ENCODE results near the gene CELSR2. TPM values are rescaled to one million over a fixed set of nuclear protein-coding genes. Genes with fewer than 3 reads are reported as not detected.

Gene CELSR2
- total RNA-seq, 2 experiments from 2014 or later: 1.0 to 1.3 TPM

- H3K27ac Mint-ChIP-seq: no peak overlapping the region
- H3K4me1 Mint-ChIP-seq (ENCODE audit: low read depth): peaks cover 1% of the 10 kb centered on the region
- no peaks in the 10 kb centered on the region for H3K9me3 Mint-ChIP-seq
- ChIA-PET POLR2A (no interaction called here), CTCF (interaction anchor here (1.6 kb wide), 1 partner anchor 137 kb away, joined by 4 read pairs; the partner anchor contains the start of gene SORT1)
- no peaks in the 10 kb centered on the region for H3K27me3 Mint-ChIP-seq
- no peak for DNase-seq
- no peak overlapping the region for H3K4me3 Mint-ChIP-seq
- intact Hi-C loops (cut with micrococcal nuclease): no loop called here
- H3K36me3 Mint-ChIP-seq: no peaks in the 10 kb centered on the region
Measured at GRCh38 chr1:109261578-109261977, 12.2 kb downstream of the CELSR2 start.

GRCh38 chr1:109262231-109263055 is 13.1 kb downstream of the CELSR2 start:
- H3K4me3 Mint-ChIP-seq: no peak overlapping the region
- H3K27me3 Mint-ChIP-seq: no peaks in the 10 kb centered on the region
- H3K27ac Mint-ChIP-seq: no peak overlapping the region
- POLR2A ChIA-PET: no interaction called here
- CTCF ChIA-PET: interaction anchor here (0.7 to 6.5 kb wide), 3 partner anchors 61 to 270 kb away, joined by 3 to 72 read pairs (median 24); partner anchors contain the start of gene SORT1
- peaks cover 1% of the 10 kb centered on the region for H3K4me1 Mint-ChIP-seq (ENCODE audit: low read depth)
- no peak for DNase-seq
- no peaks in the 10 kb centered on the region for H3K36me3 Mint-ChIP-seq
- no peaks in the 10 kb centered on the region for H3K9me3 Mint-ChIP-seq
- intact Hi-C loops (cut with micrococcal nuclease): loop anchor here (1.0 kb wide), 2 partner anchors 137 to 270 kb away; no protein-coding TSS in a partner anchor

- ChIA-PET POLR2A (no interaction called here), CTCF (interaction anchor here (0.7 to 6.5 kb wide), 7 partner anchors 20 to 339 kb away, joined by 3 to 72 read pairs (median 4); partner anchors contain the start of genes PSRC1 and SORT1)
- H3K4me1 Mint-ChIP-seq (ENCODE audit: low read depth): peaks cover 1% of the 10 kb centered on the region
- DNase-seq: no peak
- no peaks in the 10 kb centered on the region for H3K36me3 Mint-ChIP-seq
- no peak overlapping the region for H3K4me3 Mint-ChIP-seq
- H3K27ac Mint-ChIP-seq: no peak overlapping the region
- no peaks in the 10 kb centered on the region for H3K27me3 Mint-ChIP-seq
- no peaks in the 10 kb centered on the region for H3K9me3 Mint-ChIP-seq
- intact Hi-C loops (cut with micrococcal nuclease): loop anchor here (1.0 kb wide), 2 partner anchors 136 to 269 kb away; no protein-coding TSS in a partner anchor
Measured at GRCh38 chr1:109263234-109263596, 13.9 kb downstream of the CELSR2 start.

GRCh38 chr1:109263597-109264378 is 14.4 kb downstream of the CELSR2 start:
- peaks cover 1% of the 10 kb centered on the region for H3K4me1 Mint-ChIP-seq (ENCODE audit: low read depth)
- no peaks in the 10 kb centered on the region for H3K9me3 Mint-ChIP-seq
- POLR2A ChIA-PET: no interaction called here
- CTCF ChIA-PET: interaction anchor here (0.6 to 6.5 kb wide), 14 partner anchors 9 to 339 kb away, joined by 3 to 72 read pairs (median 4); partner anchors contain the start of genes ATXN7L2, PSRC1 and SORT1
- no peak overlapping the region for H3K4me3 Mint-ChIP-seq
- peak; percentile 86 for DNase-seq
- no peak overlapping the region for H3K27ac Mint-ChIP-seq
- H3K36me3 Mint-ChIP-seq: no peaks in the 10 kb centered on the region
- no peaks in the 10 kb centered on the region for H3K27me3 Mint-ChIP-seq
- intact Hi-C loops (cut with micrococcal nuclease): loop anchor here (1.0 kb wide), 2 partner anchors 136 to 269 kb away; no protein-coding TSS in a partner anchor

- H3K27me3 Mint-ChIP-seq: no peaks in the 10 kb centered on the region
- POLR2A ChIA-PET: no interaction called here
- intact Hi-C loops (cut with micrococcal nuclease): no loop called here
Measured at GRCh38 chr1:109264379-109264755, 15.0 kb downstream of the CELSR2 start.

GRCh38 chr1:109265016-109265415 is 15.7 kb downstream of the CELSR2 start:
- ChIA-PET POLR2A (no interaction called here), CTCF (interaction anchor here (1.3 to 6.5 kb wide), 6 partner anchors 11 to 267 kb away, joined by 3 to 72 read pairs (median 10); partner anchors contain the start of genes ATXN7L2 and SORT1)
- no peak for DNase-seq
- no peaks in the 10 kb centered on the region for H3K9me3 Mint-ChIP-seq
- intact Hi-C loops (cut with micrococcal nuclease): no loop called here
- H3K4me3 Mint-ChIP-seq: no peak overlapping the region
- H3K27ac Mint-ChIP-seq: no peak overlapping the region
- no peaks in the 10 kb centered on the region for H3K27me3 Mint-ChIP-seq
- H3K36me3 Mint-ChIP-seq: no peaks in the 10 kb centered on the region
- peaks cover 1% of the 10 kb centered on the region for H3K4me1 Mint-ChIP-seq (ENCODE audit: low read depth)

More at GRCh38 chr1:109264379-109264755, 15.0 kb downstream of the CELSR2 start:
- Mint-ChIP-seq H3K4me3 (no peak overlapping the region), H3K4me1 (ENCODE audit: low read depth) (peaks cover 1% of the 10 kb centered on the region), H3K9me3 (no peaks in the 10 kb centered on the region), H3K27ac (no peak overlapping the region), H3K36me3 (no peaks in the 10 kb centered on the region)
- DNase-seq: no peak
- CTCF ChIA-PET: interaction anchor here (0.6 to 6.5 kb wide), 14 partner anchors 10 to 338 kb away, joined by 3 to 72 read pairs (median 4); partner anchors contain the start of genes ATXN7L2, PSRC1 and SORT1

- Mint-ChIP-seq H3K9me3 (no peaks in the 10 kb centered on the region), H3K4me1 (ENCODE audit: low read depth) (peaks cover 1% of the 10 kb centered on the region), H3K4me3 (no peak overlapping the region), H3K36me3 (no peaks in the 10 kb centered on the region), H3K27ac (no peak overlapping the region), H3K27me3 (no peaks in the 10 kb centered on the region)
- POLR2A ChIA-PET: no interaction called here
- DNase-seq: no peak
- CTCF ChIA-PET: interaction anchor here (1.7 to 6.5 kb wide), 6 partner anchors 11 to 266 kb away, joined by 4 to 72 read pairs (median 14); partner anchors contain the start of gene SORT1
- intact Hi-C loops (cut with micrococcal nuclease): no loop called here
Measured at GRCh38 chr1:109265741-109266330, 16.5 kb downstream of the CELSR2 start.

- H3K27ac Mint-ChIP-seq: no peak overlapping the region
- H3K27me3 Mint-ChIP-seq: no peaks in the 10 kb centered on the region
- peaks cover 1% of the 10 kb centered on the region for H3K4me1 Mint-ChIP-seq (ENCODE audit: low read depth)
- intact Hi-C loops (cut with micrococcal nuclease): no loop called here
- no peak for DNase-seq
- CTCF ChIA-PET: interaction anchor here (0.7 to 6.5 kb wide), 4 partner anchors 12 to 265 kb away, joined by 3 to 72 read pairs (median 10); partner anchors contain the start of gene SORT1
- H3K36me3 Mint-ChIP-seq: no peaks in the 10 kb centered on the region
- H3K9me3 Mint-ChIP-seq: no peaks in the 10 kb centered on the region
- POLR2A ChIA-PET: no interaction called here
- no peak overlapping the region for H3K4me3 Mint-ChIP-seq
Measured at GRCh38 chr1:109266965-109267364, 17.6 kb downstream of the CELSR2 start.

GRCh38 chr1:109267743-109268300 is 18.5 kb downstream of the CELSR2 start:
- Mint-ChIP-seq H3K4me3 (no peak overlapping the region), H3K4me1 (ENCODE audit: low read depth) (peaks cover 1% of the 10 kb centered on the region), H3K27me3 (no peaks in the 10 kb centered on the region), H3K36me3 (no peaks in the 10 kb centered on the region), H3K9me3 (no peaks in the 10 kb centered on the region), H3K27ac (no peak overlapping the region)
- POLR2A ChIA-PET: no interaction called here
- DNase-seq: no peak
- CTCF ChIA-PET: interaction anchor here (0.8 to 6.5 kb wide), 4 partner anchors 12 to 264 kb away, joined by 3 to 72 read pairs (median 10); partner anchors contain the start of genes PSRC1 and SORT1
- intact Hi-C loops (cut with micrococcal nuclease): no loop called here

GRCh38 chr1:109268431-109269211 is 19.3 kb downstream of the CELSR2 start:
- no peaks in the 10 kb centered on the region for H3K4me1 Mint-ChIP-seq (ENCODE audit: low read depth)
- no peaks in the 10 kb centered on the region for H3K9me3 Mint-ChIP-seq
- DNase-seq: no peak
- POLR2A ChIA-PET: no interaction called here
- CTCF ChIA-PET: interaction anchor here (0.6 to 6.5 kb wide), 6 partner anchors 11 to 264 kb away, joined by 3 to 72 read pairs (median 3); partner anchors contain the start of genes PSRC1 and SORT1
- H3K4me3 Mint-ChIP-seq: no peak overlapping the region
- H3K27ac Mint-ChIP-seq: no peak overlapping the region
- no peaks in the 10 kb centered on the region for H3K36me3 Mint-ChIP-seq
- intact Hi-C loops (cut with micrococcal nuclease): no loop called here
- H3K27me3 Mint-ChIP-seq: no peaks in the 10 kb centered on the region

All from activated CD4-positive, alpha-beta memory T cell treated with anti-CD3 and anti-CD28 coated beads for 36 hours (primary cell).